H9 (cell line): Measurements from ENCODE around the gene ATG4B. TPM values are rescaled to one million over a fixed set of nuclear protein-coding genes. Genes with fewer than 3 reads are reported as not detected.

Experiments used
- DNase-seq: peaks from one replicate; pipeline ENCODE4 v3.0.0-alpha.2; 2017
- H2AFZ ChIP-seq: one replicate; pipeline ENCODE4 v1.6.1; 2013; ENCODE audit warnings: mild to moderate bottlenecking, low read length, control low read depth, moderate library complexity
- H2AK5ac ChIP-seq: 2 replicates; pipeline ENCODE4 v1.6.1; 2013; ENCODE audit warnings: low read length, control low read depth, mixed read lengths; ENCODE audit not compliant: insufficient read length
- H2BK120ac ChIP-seq: one replicate; pipeline ENCODE4 v1.6.1; 2013; ENCODE audit warnings: low read depth, mild to moderate bottlenecking, low read length, control low read depth, inconsistent platforms; ENCODE audit not compliant: poor library complexity, severe bottlenecking
- H2BK12ac ChIP-seq: 2 replicates; pipeline ENCODE4 v1.6.1; 2013; ENCODE audit warnings: low read length, control low read depth, mixed read lengths, low read depth; ENCODE audit not compliant: insufficient read length
- H2BK15ac ChIP-seq: 2 replicates; pipeline ENCODE4 v1.6.1; 2013; ENCODE audit warnings: low read depth, low read length, control low read depth
- H2BK20ac ChIP-seq: one replicate; pipeline ENCODE4 v1.6.1; 2013; ENCODE audit warnings: low read depth, mild to moderate bottlenecking, low read length, control low read depth, inconsistent platforms; ENCODE audit not compliant: poor library complexity, severe bottlenecking
- H2BK5ac ChIP-seq: 2 replicates; pipeline ENCODE4 v1.6.1; 2013; ENCODE audit warnings: low read length, control low read depth, mixed read lengths; ENCODE audit not compliant: insufficient read length
- H3K14ac ChIP-seq: 2 replicates; pipeline ENCODE4 v1.6.1; 2013; ENCODE audit warnings: low read length, control low read depth; ENCODE audit not compliant: insufficient read depth
- H3K18ac ChIP-seq: 2 replicates; pipeline ENCODE4 v1.6.1; 2013; ENCODE audit warnings: low read depth, mild to moderate bottlenecking, mixed read lengths, low read length, control low read depth; ENCODE audit not compliant: insufficient read length
- H3K23ac ChIP-seq: 2 replicates; pipeline ENCODE4 v1.6.1; 2013; ENCODE audit warnings: low read length, control low read depth, mixed read lengths, low read depth; ENCODE audit not compliant: insufficient read length
- H3K23me2 ChIP-seq: 2 replicates; pipeline ENCODE4 v1.6.1; 2013; ENCODE audit warnings: low read depth, mild to moderate bottlenecking, mixed read lengths, low read length, control low read depth; ENCODE audit not compliant: insufficient read length, poor library complexity, severe bottlenecking
- H3K27ac ChIP-seq: 2 replicates; pipeline ENCODE4 v1.5.1; 2013; ENCODE audit warnings: low read length, control low read depth, mixed read lengths, low read depth; ENCODE audit not compliant: insufficient read length
- H3K27me3 ChIP-seq: 2 replicates; pipeline ENCODE4 v1.6.1; 2013; ENCODE audit warnings: low read length, control low read depth, inconsistent platforms; ENCODE audit not compliant: insufficient read depth
- H3K4ac ChIP-seq: 2 replicates; pipeline ENCODE4 v1.6.1; 2013; ENCODE audit warnings: low read depth, mild to moderate bottlenecking, control low read depth, inconsistent platforms, low read length, moderate library complexity
- H3K4me1 ChIP-seq: 2 replicates; pipeline ENCODE4 v1.6.1; 2013; ENCODE audit warnings: low read length, control low read depth, inconsistent platforms; ENCODE audit not compliant: insufficient read depth
- H3K4me2 ChIP-seq: 2 replicates; pipeline ENCODE4 v1.6.1; 2013; ENCODE audit warnings: low read length, control low read depth, mixed read lengths; ENCODE audit not compliant: insufficient read length, insufficient read depth
- H3K56ac ChIP-seq: 2 replicates; pipeline ENCODE4 v1.6.1; 2013; ENCODE audit warnings: low read depth, mild to moderate bottlenecking, mixed read lengths, low read length, control low read depth; ENCODE audit not compliant: insufficient read length
- H3K79me1 ChIP-seq: 2 replicates; pipeline ENCODE4 v1.6.1; 2013; ENCODE audit warnings: low read depth, mild to moderate bottlenecking, moderate library complexity, low read length, control low read depth, inconsistent platforms; ENCODE audit not compliant: insufficient read depth, poor library complexity, severe bottlenecking
- H3K79me2 ChIP-seq: 2 replicates; pipeline ENCODE4 v1.6.1; 2013; ENCODE audit warnings: low read length, control low read depth, inconsistent platforms; ENCODE audit not compliant: insufficient read depth
- H3K9ac ChIP-seq: 2 replicates; pipeline ENCODE4 v1.6.1; 2013; ENCODE audit warnings: low read length, control low read depth, mixed read lengths; ENCODE audit not compliant: insufficient read length; ENCODE audit errors: extremely low read depth
- H3K9me3 ChIP-seq: one replicate; pipeline ENCODE4 v1.6.1; 2013; ENCODE audit warnings: low read depth, low read length, inconsistent platforms; ENCODE audit not compliant: control insufficient read depth
- H3T11ph ChIP-seq: one replicate; pipeline ENCODE4 v1.6.1; 2013; ENCODE audit warnings: mild to moderate bottlenecking, low read length, control low read depth, inconsistent platforms
- H4K20me1 ChIP-seq: one replicate; pipeline ENCODE4 v1.6.1; 2013; ENCODE audit not compliant: control insufficient read depth, insufficient read length, insufficient read depth
- H4K5ac ChIP-seq: 2 replicates; pipeline ENCODE4 v1.6.1; 2013; ENCODE audit warnings: low read depth, mild to moderate bottlenecking, mixed read lengths, low read length, control low read depth; ENCODE audit not compliant: insufficient read length
- H4K8ac ChIP-seq: replicated peaks from 2 replicates; pipeline ENCODE4 v1.6.1; 2013; ENCODE audit warnings: low read length, control low read depth, mixed read lengths, low read depth; ENCODE audit not compliant: insufficient read length
- H4K91ac ChIP-seq: 2 replicates; pipeline ENCODE4 v1.6.1; 2013; ENCODE audit warnings: low read depth, mild to moderate bottlenecking, moderate library complexity, mixed read lengths, low read length, control low read depth; ENCODE audit not compliant: insufficient read length
- H3K27ac Mint-ChIP-seq, 3 experiments: 2 replicates in 2 of 3; 3 replicates in 1 of 3; pipeline ENCODE4 v1.8.0; 2020 to 2021; ENCODE audit warnings: mixed read lengths in 3 of 3, mild to moderate bottlenecking in 1 of 3, moderate library complexity in 1 of 3
- H3K27me3 Mint-ChIP-seq: 2 replicates; pipeline ENCODE4 v1.8.0; 2021; ENCODE audit warnings: low read depth, mild to moderate bottlenecking, moderate library complexity, mixed read lengths
- H3K36me3 Mint-ChIP-seq, 3 experiments: 2 replicates in 2 of 3; 3 replicates in 1 of 3; pipeline ENCODE4 v1.8.0; 2020 to 2021; ENCODE audit warnings: low read depth in 3 of 3, mixed read lengths in 3 of 3; ENCODE audit not compliant: insufficient read depth in 1 of 3
- H3K4me1 Mint-ChIP-seq, 2 experiments: 2 replicates each; pipeline ENCODE4 v1.8.0; 2020; ENCODE audit warnings: mixed read lengths in 2 of 2
- H3K4me3 Mint-ChIP-seq, 2 experiments: 2 replicates in 1 of 2; 3 replicates in 1 of 2; pipeline ENCODE4 v1.8.0; 2020 to 2021; ENCODE audit warnings: mild to moderate bottlenecking in 2 of 2, mixed read lengths in 2 of 2, moderate library complexity in 1 of 2
- H3K9me3 Mint-ChIP-seq, 2 experiments: 2 replicates in 1 of 2; 3 replicates in 1 of 2; pipeline ENCODE4 v1.8.0; 2020; ENCODE audit warnings: mild to moderate bottlenecking in 2 of 2, mixed read lengths in 2 of 2, moderate library complexity in 1 of 2
- WGBS: extraction: QIAGEN DNeasy Blood & Tissue Kit; methylation state at CpG from one replicate; pipeline ENCODE4 v1.1.7; 2013; ENCODE audit warnings: missing lambda C conversion rate, low lambda C conversion rate, mixed read lengths; ENCODE audit not compliant: insufficient read length; ENCODE audit errors: extremely low coverage; 5-methylcytosine and 5-hydroxymethylcytosine counted together
- total RNA-seq: library from RNA; stranded (reverse); gene quantifications from 2 replicates; pipeline ENCODE4 v1.2.1, GENCODE V29; 2021
- TF ChIP-seq, protein P1 (sequence below): fragments of 200-600 bp; sonication (generic); conservative IDR thresholded peaks from 3 replicates; pipeline ENCODE4 v1.8.0; 2021; ENCODE audit warnings: antibody characterized with exemption, mild to moderate bottlenecking

ATG4B gene
- total RNA-seq, 1 experiment from 2014 or later = 105 TPM

DNA sequence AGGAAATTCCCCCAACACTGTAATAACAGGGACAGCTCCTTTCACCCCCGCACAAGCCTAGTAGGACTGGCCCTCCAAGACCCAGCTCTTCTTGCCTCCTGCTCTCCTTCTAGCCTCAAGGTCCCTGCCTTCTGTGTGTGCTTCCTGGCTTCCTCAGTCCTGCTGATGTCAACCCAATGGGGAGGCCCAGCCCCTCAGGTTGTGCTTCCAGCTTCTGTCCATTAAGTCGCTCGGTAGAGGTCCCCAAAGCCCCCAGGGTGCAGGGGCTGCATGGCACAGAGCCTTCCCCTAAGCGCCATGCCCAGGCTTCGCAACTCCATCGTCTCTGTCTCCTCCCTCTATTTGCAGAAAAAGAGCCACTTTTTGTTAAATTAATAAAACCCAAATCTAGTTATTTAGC, 39.9 kb upstream of the ATG4B start:
- Histone ChIP-seq H4K20me1 (no peaks in the 10 kb centered on the region), H4K8ac (no peak overlapping the region), H2BK120ac (no peak overlapping the region), H2BK5ac (no peak overlapping the region), H2BK12ac (no peak overlapping the region), H3K9ac (no peak overlapping the region), H2AK5ac (no peak overlapping the region), H4K5ac (no peak overlapping the region), H3K79me2 (no peaks in the 10 kb centered on the region), H2BK20ac (no peak overlapping the region), H3K23me2 (no peaks in the 10 kb centered on the region), H3K4ac (no peak overlapping the region), H3K79me1 (no peaks in the 10 kb centered on the region), H3K56ac (no peak overlapping the region), H3K4me1 (no peaks in the 10 kb centered on the region), H2AFZ (no peak overlapping the region), H3K9me3 (no peaks in the 10 kb centered on the region), H2BK15ac (no peak overlapping the region), H3K27me3 (no peaks in the 10 kb centered on the region), H3T11ph (no peak overlapping the region), H3K27ac (no peak overlapping the region), H3K14ac (no peak overlapping the region), H3K23ac (no peak overlapping the region), H3K4me2 (no peak overlapping the region), H4K91ac (no peak overlapping the region), H3K18ac (no peak overlapping the region)
- peak overlapping the region in 1 of 3 experiments; percentile 77; a peak in 1 of 7 replicates for H3K27ac Mint-ChIP-seq
- WGBS = no CpG with 5 or more reads among the region's 6 CpGs
- H3K27me3 Mint-ChIP-seq = no peaks in the 10 kb centered on the region
- H3K4me1 Mint-ChIP-seq = 0 out of 4 replicates have a peak, but pooled peaks cover 0 to 2% of the 10 kb centered on the region in 2 experiments
- DNase-seq = no peak
- H3K4me3 Mint-ChIP-seq = no peak overlapping the region; a peak in 1 of 5 replicates
- H3K36me3 Mint-ChIP-seq = peaks cover 25 to 63% (median 51%) of the 10 kb centered on the region in 3 experiments; a peak in 6 of 7 replicates
- no peaks in the 10 kb centered on the region for H3K9me3 Mint-ChIP-seq
- TF ChIP-seq, protein P1, sequence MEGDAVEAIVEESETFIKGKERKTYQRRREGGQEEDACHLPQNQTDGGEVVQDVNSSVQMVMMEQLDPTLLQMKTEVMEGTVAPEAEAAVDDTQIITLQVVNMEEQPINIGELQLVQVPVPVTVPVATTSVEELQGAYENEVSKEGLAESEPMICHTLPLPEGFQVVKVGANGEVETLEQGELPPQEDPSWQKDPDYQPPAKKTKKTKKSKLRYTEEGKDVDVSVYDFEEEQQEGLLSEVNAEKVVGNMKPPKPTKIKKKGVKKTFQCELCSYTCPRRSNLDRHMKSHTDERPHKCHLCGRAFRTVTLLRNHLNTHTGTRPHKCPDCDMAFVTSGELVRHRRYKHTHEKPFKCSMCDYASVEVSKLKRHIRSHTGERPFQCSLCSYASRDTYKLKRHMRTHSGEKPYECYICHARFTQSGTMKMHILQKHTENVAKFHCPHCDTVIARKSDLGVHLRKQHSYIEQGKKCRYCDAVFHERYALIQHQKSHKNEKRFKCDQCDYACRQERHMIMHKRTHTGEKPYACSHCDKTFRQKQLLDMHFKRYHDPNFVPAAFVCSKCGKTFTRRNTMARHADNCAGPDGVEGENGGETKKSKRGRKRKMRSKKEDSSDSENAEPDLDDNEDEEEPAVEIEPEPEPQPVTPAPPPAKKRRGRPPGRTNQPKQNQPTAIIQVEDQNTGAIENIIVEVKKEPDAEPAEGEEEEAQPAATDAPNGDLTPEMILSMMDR = no peak
